SK-N-SH (cell line): ENCODE results near the gene IDH2. TPM values are rescaled to one million over a fixed set of nuclear protein-coding genes. Genes with fewer than 3 reads are reported as not detected.

Experiments used
- CTCF ChIA-PET: fragments of 300-600, 350-600 bp; formaldehyde crosslinking; extraction: SDS; loops from one replicate; lab custom pipeline; 2021; lab: Yijun Ruan, JAX
- POLR2A ChIA-PET: fragments of 350-600 bp; sonication (Branson Sonifier 250); formaldehyde crosslinking; extraction: SDS; loops from one replicate; lab custom pipeline; 2020; ENCODE audit warnings: antibody characterized with exemption, inconsistent platforms; lab: Yijun Ruan, JAX
- DNase-seq: peaks from one replicate; pipeline ENCODE4 v3.0.0; 2012
- H2AFZ ChIP-seq: fragments of 200-600 bp; sonication (generic); 2 replicates; pipeline ENCODE4 v1.8.1; 2016; ENCODE audit warnings: antibody characterized with exemption, mild to moderate bottlenecking, low read depth
- H3F3A ChIP-seq: fragments of 200-600 bp; sonication (generic); replicated peaks from 2 replicates; pipeline ENCODE3; 2016; ENCODE audit warnings: antibody characterized with exemption, mild to moderate bottlenecking; ENCODE audit not compliant: insufficient read depth
- H3K27ac ChIP-seq, 2 experiments: fragments of 200-500 bp in 1 of 2; fragments of 200-600 bp in 1 of 2; sonication (Bioruptor generic) in 1 of 2; sonication (generic), shearing (Covaris generic) in 1 of 2; 2 replicates each; pipeline versions ENCODE4 v1.5.1 to v1.6.1; 2014 to 2016; ENCODE audit warnings: low read depth in 2 of 2, inconsistent platforms in 1 of 2, low read length in 1 of 2, mild to moderate bottlenecking in 1 of 2, mixed read lengths in 1 of 2
- H3K27me3 ChIP-seq: fragments of 200-600 bp; sonication (generic), shearing (Covaris generic); 2 replicates; pipeline ENCODE4 v1.6.1; 2016; ENCODE audit warnings: mixed run types; ENCODE audit not compliant: insufficient read depth
- H3K36me3 ChIP-seq, 2 experiments: fragments of 200-500 bp in 1 of 2; fragments of 200-600 bp in 1 of 2; sonication (Bioruptor generic) in 1 of 2; sonication (generic) in 1 of 2; replicated peaks in 1 of 2; 2 replicates each; pipeline versions ENCODE3 to v1.5.1; 2014 to 2016; ENCODE audit warnings: low read length in 1 of 2, mild to moderate bottlenecking in 1 of 2; ENCODE audit not compliant: insufficient read depth in 2 of 2, control insufficient read depth in 1 of 2
- H3K4me1 ChIP-seq, 2 experiments: fragments of 200-500 bp in 1 of 2; fragments of 200-600 bp in 1 of 2; sonication (Bioruptor generic) in 1 of 2; sonication (generic), shearing (Covaris generic) in 1 of 2; 2 replicates each; pipeline versions ENCODE4 v1.5.1 to v1.6.1; 2014 to 2016; ENCODE audit warnings: low read depth in 1 of 2, low read length in 1 of 2, mixed run types in 1 of 2; ENCODE audit not compliant: insufficient read depth in 2 of 2, control insufficient read depth in 1 of 2
- H3K4me2 ChIP-seq: fragments of 200-600 bp; sonication (generic), shearing (Covaris generic); 2 replicates; pipeline ENCODE4 v1.6.1; 2017; ENCODE audit warnings: mixed run types
- H3K4me3 ChIP-seq, 2 experiments: fragments of 200-500 bp in 1 of 2; fragments of 200-600 bp in 1 of 2; sonication (Bioruptor generic) in 1 of 2; sonication (generic), shearing (Covaris generic) in 1 of 2; 2 replicates each; pipeline versions ENCODE4 v1.5.1 to v1.8.1; 2014 to 2016; ENCODE audit warnings: low read depth in 2 of 2, inconsistent platforms in 1 of 2, low read length in 1 of 2, mild to moderate bottlenecking in 1 of 2, mixed read lengths in 1 of 2, moderate library complexity in 1 of 2
- H3K79me2 ChIP-seq: fragments of 200-600 bp; sonication (generic); 2 replicates; pipeline ENCODE4 v1.8.1; 2017; ENCODE audit warnings: mild to moderate bottlenecking; ENCODE audit not compliant: insufficient read depth
- H3K9ac ChIP-seq: fragments of 200-600 bp; sonication (generic); 2 replicates; pipeline ENCODE4 v1.6.1; 2017; ENCODE audit warnings: mixed run types
- H3K9me2 ChIP-seq: fragments of 200-600 bp; sonication (generic); 2 replicates; pipeline ENCODE4 v1.6.1; 2017; ENCODE audit warnings: mixed run types
- H3K9me3 ChIP-seq: fragments of 200-600 bp; sonication (generic); 2 replicates; pipeline ENCODE4 v1.6.1; 2017; ENCODE audit warnings: mixed run types, mild to moderate bottlenecking, moderate library complexity
- H4K20me1 ChIP-seq: fragments of 200-600 bp; sonication (generic); 2 replicates; pipeline ENCODE4 v1.6.1; 2017; ENCODE audit warnings: mild to moderate bottlenecking, mixed run types; ENCODE audit not compliant: insufficient read depth
- CHD2 ChIP-seq: fragments of 150-350 bp; IDR thresholded peaks from 2 replicates; pipeline ENCODE4 v1.6.1; 2018; ENCODE audit warnings: low read length; ENCODE audit not compliant: partially characterized antibody
- ELF1 ChIP-seq: IDR thresholded peaks from 2 replicates; pipeline ENCODE4 v1.4.0; 2012
- EP300 ChIP-seq, 2 experiments: IDR thresholded peaks; 2 replicates each; pipeline versions ENCODE4 v1.4.0 to v1.6.1; 2012; ENCODE audit warnings: borderline replicate concordance in 1 of 2, low read depth in 1 of 2, low read length in 1 of 2
- FOSL2 ChIP-seq: IDR thresholded peaks from 2 replicates; pipeline ENCODE4 v1.4.0; 2012; ENCODE audit warnings: low read depth, mild to moderate bottlenecking, moderate library complexity, borderline replicate concordance
- FOXM1 ChIP-seq: IDR thresholded peaks from 2 replicates; pipeline ENCODE4 v1.4.0; 2012; ENCODE audit warnings: low read depth, mild to moderate bottlenecking
- GATA2 ChIP-seq: sonication (generic); formaldehyde crosslinking; IDR thresholded peaks from 2 replicates; pipeline ENCODE4 v1.5.0; 2020; ENCODE audit warnings: mild to moderate bottlenecking, missing genetic modification reagents
- IRF3 ChIP-seq: fragments of 150-350 bp; IDR thresholded peaks from 2 replicates; pipeline ENCODE4 v1.6.1; 2016; ENCODE audit warnings: mild to moderate bottlenecking, low read depth, low read length
- JUND ChIP-seq: IDR thresholded peaks from 2 replicates; pipeline ENCODE4 v1.4.0; 2012
- NFIC ChIP-seq: IDR thresholded peaks from 2 replicates; pipeline ENCODE4 v1.4.0; 2012; ENCODE audit warnings: borderline replicate concordance
- PBX3 ChIP-seq: IDR thresholded peaks from 2 replicates; pipeline ENCODE4; 2012
- POLR2AphosphoS5 ChIP-seq: IDR thresholded peaks from 2 replicates; pipeline ENCODE4 v1.6.1; 2012; ENCODE audit warnings: low read depth, low read length
- RAD21 ChIP-seq: IDR thresholded peaks from 2 replicates; pipeline ENCODE4 v1.6.1; 2012; ENCODE audit warnings: mild to moderate bottlenecking, low read length
- RFX5 ChIP-seq: IDR thresholded peaks from 2 replicates; pipeline ENCODE4 v1.6.1; 2012; ENCODE audit warnings: mild to moderate bottlenecking, improper control_type of control experiment, low read length
- TEAD4 ChIP-seq: IDR thresholded peaks from 2 replicates; pipeline ENCODE4 v1.4.0; 2012; ENCODE audit warnings: mild to moderate bottlenecking, borderline replicate concordance; ENCODE audit not compliant: insufficient read depth
- USF1 ChIP-seq: IDR thresholded peaks from 2 replicates; pipeline ENCODE4 v1.4.0; 2012; ENCODE audit warnings: low read depth, borderline replicate concordance
- USF2 ChIP-seq: fragments of 150-350 bp; IDR thresholded peaks from 2 replicates; pipeline ENCODE4 v1.6.1; 2017; ENCODE audit warnings: antibody characterized with exemption, low read length, low read depth, borderline replicate concordance
- YY1 ChIP-seq: IDR thresholded peaks from 2 replicates; pipeline ENCODE4 v1.4.0; 2012; ENCODE audit warnings: low read depth, mild to moderate bottlenecking
- ZBTB33 ChIP-seq: IDR thresholded peaks from 2 replicates; pipeline ENCODE4 v1.4.0; 2012; ENCODE audit warnings: low read depth, borderline replicate concordance
- WGBS: methylation state at CpG from one replicate; pipeline ENCODE4 v1.1.6; 2017; ENCODE audit warnings: low lambda C conversion rate; 5-methylcytosine and 5-hydroxymethylcytosine counted together
- polyA plus RNA-seq, 3 experiments: library from polyadenylated mRNA; depleted of rRNA; stranded (reverse); fragments of >200 nt; gene quantifications; 2 replicates each; pipeline ENCODE4 v1.2.3, GENCODE V29; 2012

IDH2 gene
- polyA plus RNA-seq, 1 of the 3 experiments (the other 2 are of a cell fraction) = 25.2 TPM

GRCh38 chr15:90044916-90045371 lies 57.3 kb downstream of the IDH2 start:
- no peak overlapping the region for H2AFZ ChIP-seq
- H3F3A ChIP-seq = no peaks in the 10 kb centered on the region
- H3K9ac ChIP-seq = no peak overlapping the region
- peaks cover 0 to 12% of the 10 kb centered on the region in 2 experiments; a peak in 1 of 4 replicates for H3K4me1 ChIP-seq
- 96% methylated on average over 4 of the region's 4 CpGs for WGBS
- no peak overlapping the region for H3K4me2 ChIP-seq
- H3K27me3 ChIP-seq = no peaks in the 10 kb centered on the region
- no peak overlapping the region for H3K27ac ChIP-seq
- no peaks in the 10 kb centered on the region for H3K36me3 ChIP-seq
- no peak for DNase-seq
- CTCF ChIA-PET = no interaction called here
- no peak overlapping the region for H3K4me3 ChIP-seq
- POLR2A ChIA-PET = no interaction called here
- H3K9me3 ChIP-seq = no peaks in the 10 kb centered on the region
- H3K9me2 ChIP-seq = no peaks in the 10 kb centered on the region
- H3K79me2 ChIP-seq = no peaks in the 10 kb centered on the region
- H4K20me1 ChIP-seq = no peaks in the 10 kb centered on the region
- TF ChIP-seq USF2 = no peak
- no peak for TF ChIP-seq FOXM1
- no peak for TF ChIP-seq CHD2
- TF ChIP-seq GATA2 (CRISPR knock-in tag) = no peak
- no peak for TF ChIP-seq YY1
- TF ChIP-seq PBX3 = no peak
- no peak for TF ChIP-seq TEAD4
- TF ChIP-seq EP300 (IDR thresholded peaks at IDR 0.05; ENCODE audit: borderline replicate concordance in 1 of 2, low read depth in 1 of 2, low read length in 1 of 2) = no peak
- no peak for TF ChIP-seq NFIC
- TF ChIP-seq JUND = no peak
- no peak for TF ChIP-seq POLR2AphosphoS5
- TF ChIP-seq ELF1 = no peak
- no peak for TF ChIP-seq USF1
- TF ChIP-seq IRF3 = no peak
- no peak for TF ChIP-seq RFX5
- TF ChIP-seq RAD21 = no peak
- no peak for TF ChIP-seq ZBTB33
- no peak for TF ChIP-seq FOSL2
